ENCODE measurements around the gene GALNT18. TPM values are rescaled to one million over a fixed set of nuclear protein-coding genes. Genes with fewer than 3 reads are reported as not detected.

The GALNT18 gene
- total RNA-seq, 2 donors from 2014 or later = 5.3 to 7.3 TPM

DNA sequence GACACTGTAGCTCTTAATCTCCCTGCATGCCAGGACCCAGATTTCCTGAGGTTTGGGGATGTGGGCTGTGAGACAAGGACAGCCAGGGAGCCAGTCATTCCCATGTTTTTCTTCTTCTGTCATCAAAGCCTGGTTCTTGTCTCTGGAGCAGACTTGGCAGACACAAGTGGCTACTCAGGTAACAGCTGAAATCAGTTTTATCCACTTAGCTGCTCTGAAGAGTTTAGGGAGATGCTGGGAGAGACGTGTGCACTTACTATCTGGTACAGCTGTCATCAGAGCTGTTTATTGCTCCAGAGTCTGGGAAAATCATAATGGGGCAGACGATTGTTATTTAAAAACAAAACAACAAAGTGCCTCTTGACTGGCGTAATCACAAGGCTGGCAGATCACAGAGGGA lies 325.4 kb downstream of the GALNT18 start:
- H3K36me3 ChIP-seq (replicated peaks in 1 of 2; ENCODE audit: insufficient read depth in 1 of 2, low read depth in 2 of 2) = no peaks in the 10 kb centered on the region
- no peaks in the 10 kb centered on the region for H3K4me1 ChIP-seq
- DNase-seq (no peak), ATAC-seq (no peak)
- TF ChIP-seq, protein P1, sequence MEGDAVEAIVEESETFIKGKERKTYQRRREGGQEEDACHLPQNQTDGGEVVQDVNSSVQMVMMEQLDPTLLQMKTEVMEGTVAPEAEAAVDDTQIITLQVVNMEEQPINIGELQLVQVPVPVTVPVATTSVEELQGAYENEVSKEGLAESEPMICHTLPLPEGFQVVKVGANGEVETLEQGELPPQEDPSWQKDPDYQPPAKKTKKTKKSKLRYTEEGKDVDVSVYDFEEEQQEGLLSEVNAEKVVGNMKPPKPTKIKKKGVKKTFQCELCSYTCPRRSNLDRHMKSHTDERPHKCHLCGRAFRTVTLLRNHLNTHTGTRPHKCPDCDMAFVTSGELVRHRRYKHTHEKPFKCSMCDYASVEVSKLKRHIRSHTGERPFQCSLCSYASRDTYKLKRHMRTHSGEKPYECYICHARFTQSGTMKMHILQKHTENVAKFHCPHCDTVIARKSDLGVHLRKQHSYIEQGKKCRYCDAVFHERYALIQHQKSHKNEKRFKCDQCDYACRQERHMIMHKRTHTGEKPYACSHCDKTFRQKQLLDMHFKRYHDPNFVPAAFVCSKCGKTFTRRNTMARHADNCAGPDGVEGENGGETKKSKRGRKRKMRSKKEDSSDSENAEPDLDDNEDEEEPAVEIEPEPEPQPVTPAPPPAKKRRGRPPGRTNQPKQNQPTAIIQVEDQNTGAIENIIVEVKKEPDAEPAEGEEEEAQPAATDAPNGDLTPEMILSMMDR (IDR thresholded peaks at IDR 0.05) = no peak
- no peak for TF ChIP-seq POLR2A (IDR thresholded peaks at IDR 0.05)
- intact Hi-C loops (cut with DNase I) = no loop called here
- no peaks in the 10 kb centered on the region for H3K9me3 ChIP-seq
- no peak overlapping the region for H3K27ac ChIP-seq
- 76% methylated on average over 3 of the region's 3 CpGs for WGBS, 2 donors
- no peaks in the 10 kb centered on the region for H3K27me3 ChIP-seq
- H3K4me3 ChIP-seq = no peak overlapping the region

GRCh38 chr11:11294551-11294855 lies 327.3 kb downstream of the GALNT18 start:
- Histone ChIP-seq H3K27me3 (no peaks in the 10 kb centered on the region), H3K36me3 (replicated peaks in 1 of 2; ENCODE audit: insufficient read depth in 1 of 2, low read depth in 2 of 2) (no peaks in the 10 kb centered on the region), H3K4me1 (no peaks in the 10 kb centered on the region), H3K4me3 (no peak overlapping the region), H3K27ac (no peak overlapping the region), H3K9me3 (no peaks in the 10 kb centered on the region)
- TF ChIP-seq, protein P1 (IDR thresholded peaks at IDR 0.05) = no peak
- no peak for TF ChIP-seq POLR2A (IDR thresholded peaks at IDR 0.05)
- no peak for DNase-seq
- ATAC-seq = no peak
- 67 to 78% methylated on average over 3 of the region's 3 CpGs for WGBS, 2 donors
- intact Hi-C loops (cut with DNase I) = no loop called here

DNA sequence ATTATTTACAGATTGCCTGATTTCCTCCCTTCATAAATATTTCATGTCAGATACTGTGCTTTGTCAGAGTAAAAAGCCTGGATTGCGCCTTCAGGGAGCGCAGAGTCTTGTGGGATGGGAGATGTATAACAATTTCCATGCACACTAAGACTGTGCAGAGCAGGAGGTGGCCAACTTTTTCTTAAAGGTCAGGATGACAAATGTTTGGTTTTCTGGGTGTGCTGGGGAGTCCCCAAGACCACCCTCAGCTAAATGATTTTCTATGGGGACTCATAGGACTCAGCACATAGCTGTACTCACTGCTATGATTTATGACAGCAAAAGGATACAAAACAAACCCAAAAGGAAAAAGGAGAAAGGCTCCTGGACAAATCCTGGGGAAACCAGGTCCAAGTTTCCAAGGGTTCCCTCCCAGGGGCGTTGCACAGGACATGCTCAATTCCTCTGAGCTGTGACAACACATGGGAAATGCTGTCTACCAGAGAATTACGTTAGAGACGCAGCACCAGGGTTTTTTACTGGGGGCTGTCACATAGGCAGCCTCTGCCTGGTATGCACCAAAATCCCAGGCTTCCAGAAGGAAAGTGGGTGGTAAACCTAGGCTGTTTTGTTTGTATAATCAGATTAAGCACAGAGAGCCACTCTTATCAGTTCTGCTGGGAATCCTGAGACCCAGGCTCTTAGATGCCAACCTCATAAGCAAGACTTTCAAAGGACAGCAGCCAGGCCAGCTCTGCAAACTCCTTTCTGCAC lies 327.8 kb downstream of the GALNT18 start:
- Histone ChIP-seq H3K4me3 (no peak overlapping the region), H3K4me1 (no peaks in the 10 kb centered on the region), H3K9me3 (no peaks in the 10 kb centered on the region), H3K27me3 (no peaks in the 10 kb centered on the region), H3K36me3 (replicated peaks in 1 of 2; ENCODE audit: insufficient read depth in 1 of 2, low read depth in 2 of 2) (no peaks in the 10 kb centered on the region), H3K27ac (no peak overlapping the region)
- intact Hi-C loops (cut with DNase I) = no loop called here
- 79% methylated on average over 5 of the region's 5 CpGs for WGBS, 2 donors
- TF ChIP-seq POLR2A (IDR thresholded peaks at IDR 0.05) = no peak
- TF ChIP-seq, protein P1 (IDR thresholded peaks at IDR 0.05) = no peak
- DNase-seq (no peak), ATAC-seq (no peak)

DNA sequence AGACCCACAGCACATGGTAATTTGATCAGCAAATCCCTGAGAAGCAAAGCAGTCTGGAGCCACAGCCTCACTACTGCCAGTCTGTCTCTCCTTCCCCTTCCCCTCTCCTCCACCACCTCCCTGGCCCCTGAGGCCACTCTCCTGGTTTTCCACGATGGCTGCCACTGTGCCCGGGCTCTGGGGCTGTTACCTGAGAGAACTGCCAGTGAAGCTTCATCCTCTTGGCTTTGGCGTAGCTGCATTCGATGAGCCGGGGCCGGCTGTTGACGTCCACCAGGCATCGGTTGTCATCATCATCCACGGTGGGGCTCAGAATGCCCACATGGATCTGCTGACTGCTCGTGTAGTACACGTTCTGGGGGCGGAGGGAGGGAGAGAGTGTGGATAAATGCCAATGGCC lies 329.0 kb downstream of the GALNT18 start:
- intact Hi-C loops (cut with DNase I) = no loop called here
- ATAC-seq (no peak), DNase-seq (no peak)
- Histone ChIP-seq H3K4me1 (no peaks in the 10 kb centered on the region), H3K27ac (no peak overlapping the region), H3K27me3 (no peaks in the 10 kb centered on the region), H3K4me3 (no peak overlapping the region), H3K36me3 (replicated peaks in 1 of 2; ENCODE audit: insufficient read depth in 1 of 2, low read depth in 2 of 2) (no peaks in the 10 kb centered on the region), H3K9me3 (no peaks in the 10 kb centered on the region)
- TF ChIP-seq POLR2A (IDR thresholded peaks at IDR 0.05) = no peak
- TF ChIP-seq, protein P1 (IDR thresholded peaks at IDR 0.05) = no peak
- 76 to 88% methylated on average over 12 of the region's 12 CpGs for whole genome bisulfite sequencing, 2 donors

All from body of pancreas (tissue), 4 donors.